Urothelium cell line (cell line): ENCODE results near the gene GALNT14.

Experiments used
- DNase-seq: peaks from one replicate; pipeline ENCODE4 v3.0.0; 2011; ENCODE audit warnings: low spot score, mixed read lengths
- FAIRE-seq: peaks from 2 replicates; lab custom pipeline; 2011; peaks lifted over from hg19 to GRCh38; lab: Jason Lieb, UNC

The GALNT14 gene

GRCh38 chr2:31136732-31137131, 1.5 kb downstream of the GALNT14 start:
- no peak for DNase-seq
- FAIRE-seq = no peak

- no peak for DNase-seq
- peak; percentile 84 for FAIRE-seq
Observed at GRCh38 chr2:31136000-31136399, 2.2 kb downstream of the GALNT14 start.

- no peak for FAIRE-seq
- no peak for DNase-seq
Observed at GRCh38 chr2:31134480-31134879, 3.8 kb downstream of the GALNT14 start.

GRCh38 chr2:31132786-31133185, 5.5 kb downstream of the GALNT14 start:
- no peak for DNase-seq
- FAIRE-seq = no peak

- FAIRE-seq (no peak), DNase-seq (no peak)
Observed at GRCh38 chr2:31131871-31132270, 6.4 kb downstream of the GALNT14 start.

GRCh38 chr2:31129375-31130171, 8.7 kb downstream of the GALNT14 start:
- DNase-seq (no peak), FAIRE-seq (no peak)

- DNase-seq (no peak), FAIRE-seq (no peak)
Observed at GRCh38 chr2:31127931-31128330, 10.3 kb downstream of the GALNT14 start.

GRCh38 chr2:31125918-31126695, 12.1 kb downstream of the GALNT14 start:
- FAIRE-seq = peak; percentile 75
- peak; percentile 51 for DNase-seq

GRCh38 chr2:31124904-31125303, 13.3 kb downstream of the GALNT14 start:
- DNase-seq = no peak
- no peak for FAIRE-seq

GRCh38 chr2:31122133-31122532, 16.1 kb downstream of the GALNT14 start:
- FAIRE-seq = no peak

GRCh38 chr2:31113765-31114164, 24.5 kb downstream of the GALNT14 start:
- DNase-seq (no peak), FAIRE-seq (no peak)

More at GRCh38 chr2:31122133-31122532, 16.1 kb downstream of the GALNT14 start:
- DNase-seq = no peak

GRCh38 chr2:31112544-31112943, 25.7 kb downstream of the GALNT14 start:
- DNase-seq = no peak
- FAIRE-seq = no peak

GRCh38 chr2:31110998-31111397, 27.2 kb downstream of the GALNT14 start:
- FAIRE-seq = no peak

GRCh38 chr2:31110431-31110830, 27.8 kb downstream of the GALNT14 start:
- no peak for FAIRE-seq
- DNase-seq = no peak

More at GRCh38 chr2:31110998-31111397, 27.2 kb downstream of the GALNT14 start:
- no peak for DNase-seq

- peak; percentile 63 for FAIRE-seq
- DNase-seq = no peak
Observed at GRCh38 chr2:31109633-31110192, 28.5 kb downstream of the GALNT14 start.

GRCh38 chr2:31108561-31109286, 29.5 kb downstream of the GALNT14 start:
- DNase-seq = no peak
- FAIRE-seq = no peak

- no peak for FAIRE-seq
- DNase-seq = no peak
Observed at GRCh38 chr2:31107591-31108300, 30.5 kb downstream of the GALNT14 start.

GRCh38 chr2:31101701-31102100, 36.5 kb downstream of the GALNT14 start:
- FAIRE-seq (no peak), DNase-seq (no peak)

- FAIRE-seq (no peak), DNase-seq (no peak)
Observed at GRCh38 chr2:31097962-31098613, 40.2 kb downstream of the GALNT14 start.

- DNase-seq = no peak
- FAIRE-seq = no peak
Observed at GRCh38 chr2:31090188-31090587, 48.1 kb downstream of the GALNT14 start.
